ENCODE data around the gene RAB11FIP4. TPM values are rescaled to one million over a fixed set of nuclear protein-coding genes. Genes with fewer than 3 reads are reported as not detected.

Gene RAB11FIP4
- total RNA-seq, 1 experiment from 2014 or later: 15.1 TPM

DNA sequence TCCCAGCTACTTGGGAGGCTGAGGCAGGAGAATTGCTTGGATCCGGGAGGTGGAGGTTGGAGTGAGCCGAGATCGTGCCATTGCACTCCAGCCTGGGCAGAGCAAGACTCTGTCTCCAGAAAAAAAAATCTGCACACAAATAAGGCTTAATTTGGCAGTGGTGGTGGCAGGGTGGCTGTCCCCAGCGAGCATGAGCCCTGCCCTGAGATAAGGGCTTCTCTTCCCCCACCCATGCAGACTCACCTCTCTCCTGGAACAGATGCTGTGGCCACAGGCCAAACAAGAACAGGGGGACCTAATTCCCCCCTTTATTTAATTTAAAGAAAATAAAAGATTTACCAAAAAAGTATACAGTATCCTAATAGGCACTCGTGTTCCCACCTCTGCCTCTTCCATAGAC is 157.2 kb downstream of the RAB11FIP4 start:
- no peak for DNase-seq (ENCODE audit: low read depth, low spot score)
- Histone ChIP-seq H3K4me1 (ENCODE audit: control insufficient read depth in 1 of 2, insufficient read depth in 2 of 2, low read length in 2 of 2) (peaks cover 2 to 15% of the 10 kb centered on the region in 2 experiments; a peak in 2 of 4 replicates), H3K9me3 (ENCODE audit: control insufficient read depth in 1 of 2, insufficient read depth in 1 of 2, low read depth in 1 of 2, low read length in 2 of 2) (no peaks in the 10 kb centered on the region), H4K20me1 (ENCODE audit: insufficient read depth) (no peaks in the 10 kb centered on the region), H3K27ac (ENCODE audit: low read depth, low read length) (peak overlapping the region; percentile 88; the same call in 1 of the 2 replicates), H3K9ac (ENCODE audit: low read length) (peak overlapping the region; percentile 92), H3K79me2 (ENCODE audit: insufficient read depth, low read length) (peaks cover 5% of the 10 kb centered on the region; the same call in 1 of the 2 replicates), H3K4me3 (replicated peaks in 1 of 2; ENCODE audit: low read depth in 1 of 2, low read length in 2 of 2) (peak overlapping the region; percentile 73 to 97), H3K36me3 (ENCODE audit: control insufficient read depth in 1 of 2, insufficient read depth in 2 of 2, low read length in 2 of 2) (no peaks in the 10 kb centered on the region), H3K4me2 (ENCODE audit: low read length) (peak overlapping the region; percentile 98), H3K9me2 (ENCODE audit: insufficient read depth) (no peaks in the 10 kb centered on the region), H2AFZ (ENCODE audit: low read depth, low read length, poor library complexity, severe bottlenecking) (no peak overlapping the region), H3K27me3 (ENCODE audit: insufficient read depth, low read length) (no peaks in the 10 kb centered on the region)
- ChIA-PET RAD21 (ENCODE audit: low non-redundant PET in 1 of 2, low total read pairs in 2 of 2, uncharacterized antibody in 2 of 2, unreplicated experiment in 2 of 2) (interaction anchor here in 1 of 2 experiments (0.7 kb wide), 1 partner anchor 190 kb away, joined by 3 read pairs; no protein-coding TSS in a partner anchor), CTCF (no interaction called here), POLR2A (no interaction called here)
- no peak for TF ChIP-seq EZH2phosphoT487 (IDR thresholded peaks at IDR 0.05; ENCODE audit: borderline replicate concordance)
- no peak for TF ChIP-seq SP1 (IDR thresholded peaks at IDR 0.05; ENCODE audit: low read depth)
- no peak for TF ChIP-seq FOSL1 (IDR thresholded peaks at IDR 0.05; ENCODE audit: low read depth)
- no peak for TF ChIP-seq JUND (IDR thresholded peaks at IDR 0.05)
- no peak for TF ChIP-seq ZFX (IDR thresholded peaks at IDR 0.05)
- no peak for TF ChIP-seq TCF7L2 (IDR thresholded peaks at IDR 0.05; ENCODE audit: borderline replicate concordance, extremely low read depth, insufficient read depth, insufficient read length)
- TF ChIP-seq EGR1 (IDR thresholded peaks at IDR 0.05; ENCODE audit: low read depth): no peak
- TF ChIP-seq CBX3 (IDR thresholded peaks at IDR 0.05; ENCODE audit: low read depth): no peak
- TF ChIP-seq ZNF274 (IDR thresholded peaks at IDR 0.05; ENCODE audit: low read depth, low read length): no peak
- no peak for TF ChIP-seq YY1 (IDR thresholded peaks at IDR 0.05; ENCODE audit: extremely low read depth, insufficient replicate concordance, low read depth, low read length)
- no peak for TF ChIP-seq ELF1 (IDR thresholded peaks at IDR 0.05; ENCODE audit: borderline replicate concordance, low read depth)
- no peak for TF ChIP-seq SIN3A (IDR thresholded peaks at IDR 0.05; ENCODE audit: low read depth)
- no peak for TF ChIP-seq RAD21 (IDR thresholded peaks at IDR 0.05; ENCODE audit: low read depth)
- TF ChIP-seq, protein P1, sequence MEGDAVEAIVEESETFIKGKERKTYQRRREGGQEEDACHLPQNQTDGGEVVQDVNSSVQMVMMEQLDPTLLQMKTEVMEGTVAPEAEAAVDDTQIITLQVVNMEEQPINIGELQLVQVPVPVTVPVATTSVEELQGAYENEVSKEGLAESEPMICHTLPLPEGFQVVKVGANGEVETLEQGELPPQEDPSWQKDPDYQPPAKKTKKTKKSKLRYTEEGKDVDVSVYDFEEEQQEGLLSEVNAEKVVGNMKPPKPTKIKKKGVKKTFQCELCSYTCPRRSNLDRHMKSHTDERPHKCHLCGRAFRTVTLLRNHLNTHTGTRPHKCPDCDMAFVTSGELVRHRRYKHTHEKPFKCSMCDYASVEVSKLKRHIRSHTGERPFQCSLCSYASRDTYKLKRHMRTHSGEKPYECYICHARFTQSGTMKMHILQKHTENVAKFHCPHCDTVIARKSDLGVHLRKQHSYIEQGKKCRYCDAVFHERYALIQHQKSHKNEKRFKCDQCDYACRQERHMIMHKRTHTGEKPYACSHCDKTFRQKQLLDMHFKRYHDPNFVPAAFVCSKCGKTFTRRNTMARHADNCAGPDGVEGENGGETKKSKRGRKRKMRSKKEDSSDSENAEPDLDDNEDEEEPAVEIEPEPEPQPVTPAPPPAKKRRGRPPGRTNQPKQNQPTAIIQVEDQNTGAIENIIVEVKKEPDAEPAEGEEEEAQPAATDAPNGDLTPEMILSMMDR (IDR thresholded peaks at IDR 0.05 in 2 of 3, conservative IDR thresholded peaks at IDR 0.05 in 1 of 3; ENCODE audit: borderline replicate concordance in 1 of 3, insufficient read depth in 1 of 3, low read depth in 2 of 3, low read length in 2 of 3): no peak
- BruUV-seq (replicated peaks): TSS peak; percentile 84
- no peak for ATAC-seq
- intact Hi-C loops (cut with micrococcal nuclease): no loop called here

Data from HCT116 (cell line).